ENCODE measurements around the gene SLC35B2.

SLC35B2 gene

GRCh38 chr6:44247338-44248302 lies 9.7 kb downstream of the SLC35B2 start (continued):
- TF ChIP-seq HOXD13 (CRISPR knock-in tag; IDR thresholded peaks at IDR 0.05; ENCODE audit: borderline replicate concordance) (no peak), PRDM10 (tag by site-specific recombination; IDR thresholded peaks at IDR 0.05) (peak; percentile 95), REST (tag by site-specific recombination; IDR thresholded peaks at IDR 0.05) (0 out of 2 replicates have a peak, but pooled peaks have one; percentile 0), ZBTB10 (tag by site-specific recombination; IDR thresholded peaks at IDR 0.05) (no peak; the same call in 1 of the 2 replicates), PATZ1 (tag by site-specific recombination; IDR thresholded peaks at IDR 0.05) (peak; percentile 68), ZNF645 (tag by site-specific recombination; IDR thresholded peaks at IDR 0.05) (no peak; the same call in 1 of the 2 replicates), ZBTB11 (tag by site-specific recombination; conservative IDR thresholded peaks at IDR 0.05; ENCODE audit: low read depth) (peak; percentile 41; the same call in 1 of the 2 replicates), ZBTB26 (tag by site-specific recombination; optimal IDR thresholded peaks at IDR 0.05) (peak; percentile 46), ZBTB20 (tag by site-specific recombination; IDR thresholded peaks at IDR 0.05) (peak; percentile 19; the same call in 1 of the 2 replicates), ZBTB6 (tag by site-specific recombination; IDR thresholded peaks at IDR 0.05) (0 out of 2 replicates have a peak, but pooled peaks have one; percentile 16), ZXDB (tag by site-specific recombination; IDR thresholded peaks at IDR 0.05) (peak; percentile 95), YY2 (tag by site-specific recombination; IDR thresholded peaks at IDR 0.05) (peak; percentile 82), EGR2 (tag by site-specific recombination; IDR thresholded peaks at IDR 0.05; ENCODE audit: low read depth) (peak; percentile 77), ZNF335 (tag by site-specific recombination; conservative IDR thresholded peaks at IDR 0.05) (no peak), SP2 (tag by site-specific recombination; IDR thresholded peaks at IDR 0.05) (peak; percentile 52)

Measured in HEK293 (cell line).